Motor neuron (in vitro differentiated cells): ENCODE data around the gene FBRS. TPM values are rescaled to one million over a fixed set of nuclear protein-coding genes. Genes with fewer than 3 reads are reported as not detected.

Experiments
- ATAC-seq, 8 experiments: fragments of 200-7000 bp; cut with Tn5 transposase; replicated peaks in 6 of 8; 2 replicates each; pipeline ENCODE4 v1.8.0; 2021; ENCODE audit warnings: mild to moderate bottlenecking in 8 of 8, moderate library complexity in 8 of 8
- H3K27ac ChIP-seq, 2 donors: fragments of 250-450 bp; sonication (Bioruptor Pico); 2 replicates each; pipeline ENCODE4 v1.9.0; 2021; ENCODE audit warnings: antibody characterized with exemption in 2 of 2, mild to moderate bottlenecking in 2 of 2, moderate library complexity in 1 of 2
- H3K4me1 ChIP-seq, 2 donors: fragments of 250-450 bp; sonication (Bioruptor Pico); replicated peaks in 1 of 2; 2 replicates each; pipeline ENCODE4 v1.6.1; 2021; ENCODE audit warnings: antibody characterized with exemption in 2 of 2, mild to moderate bottlenecking in 2 of 2, moderate library complexity in 1 of 2
- H3K4me3 ChIP-seq, 5 donors: fragments of 250-450 bp; sonication (Bioruptor Pico); 2 replicates each; pipeline ENCODE4 v1.9.0; 2021; ENCODE audit warnings: antibody characterized with exemption in 5 of 5, mild to moderate bottlenecking in 5 of 5, moderate library complexity in 4 of 5
- WGBS, 10 experiments: fragments of 450-650 bp; shearing (Covaris generic); methylation state at CpG; one replicate each; pipeline ENCODE4 v1.0.0; 2022; 5-methylcytosine and 5-hydroxymethylcytosine counted together
- in situ Hi-C, 9 experiments: fragments of 400-800 bp; cut with MboI; loops; one replicate each; pipeline ENCODE4 v1.15.0; 2021; ENCODE audit warnings: low sequenced_read_pairs in 9 of 9, low pct_unique_long_range_greater_than_20kb in 2 of 9; ENCODE audit not compliant: unreplicated experiment in 9 of 9
- total RNA-seq, 8 experiments: library from RNA; unstranded; fragments of 300-600 nt; gene quantifications; 2 replicates each; pipeline versions ENCODE4 v1.2.3 to v1.2.4, GENCODE V29; 2022

FBRS gene
- total RNA-seq, 8 experiments from 2014 or later, result 17.4 to 53.3 (median 29.4) TPM

- no peak for ATAC-seq
- H3K4me1 ChIP-seq, result peaks cover 11 to 13% of the 10 kb centered on the region in 2 donors
- 24 to 92% (median 78%) methylated on average over 1 to 14 of the region's 22 CpGs; no CpG with 5 or more reads in 1 of the 10 experiments for WGBS, 10 experiments
- in situ Hi-C loops, result loop anchor here in 5 of 9 experiments (25.0 kb wide), 2 partner anchors 213 to 563 kb away; partner anchors contain the start of genes DCTPP1 (in 5 of the 5), SEPHS2 (in 5 of the 5), PPP4C (in 1 of the 5) and TBX6 (in 1 of the 5)
- H3K27ac ChIP-seq, result peak overlapping the region; percentile 86 to 90
- peak overlapping the region in 2 of 5 donors; percentile 2 to 60 for H3K4me3 ChIP-seq
These were observed 8.4 kb upstream of the FBRS start for GRCh38 chr16:30649725-30650368.

GRCh38 chr16:30650369-30651123, 7.7 kb upstream of the FBRS start, which contains the start of gene PRR14:
PRR14 (plus strand) TSS chr16:30650960; CDS start chr16:30651646, 686 bp downstream.
- Histone ChIP-seq H3K4me1 (peaks cover 11 to 13% of the 10 kb centered on the region in 2 donors), H3K27ac (peak within 1 kb of the TSS; percentile 90 to 92), H3K4me3 (peak within 1 kb of the TSS; percentile 60 to 78 (median 69))
- ATAC-seq, result peak; percentile 83 to 93 (median 92)
- 0 to 36% (median 21%) methylated on average over 1 to 16 of the region's 53 CpGs; no CpG with 5 or more reads in 4 of the 10 experiments for WGBS, 10 experiments
- in situ Hi-C loops, result no loop called here

GRCh38 chr16:30651124-30652004, 6.9 kb upstream of the FBRS start:
- Histone ChIP-seq H3K4me1 (peaks cover 11 to 13% of the 10 kb centered on the region in 2 donors), H3K27ac (peak overlapping the region; percentile 88 to 92), H3K4me3 (peak overlapping the region; percentile 60 to 78 (median 69))
- WGBS, 10 experiments, result 0 to 1% (median 0%) methylated on average over 1 to 21 of the region's 71 CpGs; no CpG with 5 or more reads in 4 of the 10 experiments
- peak; percentile 45 to 64 (median 48) for ATAC-seq
- in situ Hi-C loops, result no loop called here

GRCh38 chr16:30652005-30652296, 6.3 kb upstream of the FBRS start:
- 0 to 31% (median 13%) methylated on average over 1 to 2 of the region's 2 CpGs; no CpG with 5 or more reads in 5 of the 10 experiments for WGBS, 10 experiments
- peak overlapping the region; percentile 60 to 78 (median 69) for H3K4me3 ChIP-seq
- ATAC-seq, result no peak
- in situ Hi-C loops, result no loop called here
- H3K4me1 ChIP-seq, result peaks cover 15 to 17% of the 10 kb centered on the region in 2 donors
- H3K27ac ChIP-seq, result peak overlapping the region in 1 of 2 donors; percentile 92

GRCh38 chr16:30652718-30653117, 5.5 kb upstream of the FBRS start:
- 78 to 94% (median 80%) methylated on average over 3 to 5 of the region's 18 CpGs; no CpG with 5 or more reads in 7 of the 10 experiments for WGBS, 10 experiments
- peaks cover 19 to 21% of the 10 kb centered on the region in 2 donors for H3K4me1 ChIP-seq
- H3K27ac ChIP-seq, result no peak overlapping the region
- in situ Hi-C loops, result no loop called here
- H3K4me3 ChIP-seq, result peak overlapping the region in 1 of 5 donors; percentile 69
- no peak for ATAC-seq

- Histone ChIP-seq H3K27ac (no peak overlapping the region), H3K4me3 (no peak overlapping the region), H3K4me1 (peaks cover 19 to 21% of the 10 kb centered on the region in 2 donors)
- WGBS, 10 experiments, result 89 to 100% methylated on average over 2 to 3 of the region's 18 CpGs; no CpG with 5 or more reads in 8 of the 10 experiments
- in situ Hi-C loops, result no loop called here
- no peak for ATAC-seq
These were observed 3.4 kb upstream of the FBRS start for GRCh38 chr16:30654856-30655255.

GRCh38 chr16:30655815-30656347, 2.4 kb upstream of the FBRS start:
- Histone ChIP-seq H3K4me3 (no peak overlapping the region), H3K27ac (no peak overlapping the region), H3K4me1 (peaks cover 20 to 22% of the 10 kb centered on the region in 2 donors)
- 59 to 100% (median 94%) methylated on average over 1 to 8 of the region's 12 CpGs; no CpG with 5 or more reads in 1 of the 10 experiments for WGBS, 10 experiments
- in situ Hi-C loops, result no loop called here
- ATAC-seq, result no peak

GRCh38 chr16:30656388-30656787, 1.8 kb upstream of the FBRS start:
- Histone ChIP-seq H3K4me1 (peaks cover 24 to 27% of the 10 kb centered on the region in 2 donors), H3K4me3 (no peak overlapping the region), H3K27ac (no peak overlapping the region)
- no peak for ATAC-seq
- in situ Hi-C loops, result no loop called here
- WGBS, 10 experiments, result 80 to 100% (median 99%) methylated on average over 1 to 8 of the region's 8 CpGs; no CpG with 5 or more reads in 2 of the 10 experiments

- in situ Hi-C loops, result no loop called here
- peak in 6 of 8 experiments; percentile 2 to 14 (median 7) for ATAC-seq
- WGBS, 10 experiments, result 0 to 100% (median 10%) methylated on average over 1 to 21 of the region's 32 CpGs
These were observed 1.0 kb upstream of the FBRS start for GRCh38 chr16:30656974-30657865.

GRCh38 chr16:30658731-30659506, 688 bp downstream of the FBRS start:
- in situ Hi-C loops, result no loop called here
- 0 to 3% (median 0%) methylated on average over 1 to 13 of the region's 64 CpGs; no CpG with 5 or more reads in 4 of the 10 experiments for WGBS, 10 experiments
- H3K27ac ChIP-seq, result peak overlapping the region; percentile 98
- peak overlapping the region; percentile 60 to 76 (median 65) for H3K4me3 ChIP-seq
- peak; percentile 4 to 29 (median 19) for ATAC-seq
- H3K4me1 ChIP-seq, result peaks cover 21 to 24% of the 10 kb centered on the region in 2 donors

More at GRCh38 chr16:30656974-30657865, 1.0 kb upstream of the FBRS start:
- Histone ChIP-seq H3K27ac (peak overlapping the region; percentile 86 to 88), H3K4me3 (peak overlapping the region; percentile 30 to 40 (median 36)), H3K4me1 (peaks cover 25% of the 10 kb centered on the region in 2 donors)
